ENCODE results near the gene ABI3BP. TPM values are rescaled to one million over a fixed set of nuclear protein-coding genes. Genes with fewer than 3 reads are reported as not detected.
"Not testable (repeated sequence)": the region's sequence is repeated elsewhere in the genome, so short reads cannot be mapped to it uniquely, and the experiment has no call there.

The ABI3BP gene
- total and polyA plus RNA-seq, 4 donors = 21.9 to 87.5 (median 59.9) TPM

DNA sequence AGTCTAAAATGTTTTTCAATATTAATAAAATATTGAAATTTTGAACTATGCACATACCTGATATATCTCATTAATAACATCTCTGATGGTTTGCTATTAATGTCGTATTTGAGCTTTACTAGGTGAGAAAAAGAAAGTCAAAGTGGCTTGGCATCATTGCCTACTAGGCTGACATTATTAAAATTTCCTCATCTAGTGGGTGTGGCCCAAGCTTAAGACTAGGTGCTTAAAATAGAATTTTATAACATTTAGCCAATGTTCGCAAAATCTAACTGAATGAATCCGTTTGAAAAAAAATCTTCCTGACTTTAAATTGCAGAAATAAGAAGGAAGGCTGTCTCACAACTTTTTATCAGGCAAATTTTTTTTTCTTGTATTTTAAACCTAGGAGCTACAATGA, 46.1 kb downstream of the ABI3BP start:
- no peaks in the 10 kb centered on the region for H3K27me3 ChIP-seq (ENCODE audit: control insufficient read depth in 3 of 3, insufficient read depth in 3 of 3, low read length in 2 of 3)
- DNase-seq (no peak), ATAC-seq (ENCODE audit: insufficient read depth, low FRiP score) (no peak)
- TF ChIP-seq, protein P1, sequence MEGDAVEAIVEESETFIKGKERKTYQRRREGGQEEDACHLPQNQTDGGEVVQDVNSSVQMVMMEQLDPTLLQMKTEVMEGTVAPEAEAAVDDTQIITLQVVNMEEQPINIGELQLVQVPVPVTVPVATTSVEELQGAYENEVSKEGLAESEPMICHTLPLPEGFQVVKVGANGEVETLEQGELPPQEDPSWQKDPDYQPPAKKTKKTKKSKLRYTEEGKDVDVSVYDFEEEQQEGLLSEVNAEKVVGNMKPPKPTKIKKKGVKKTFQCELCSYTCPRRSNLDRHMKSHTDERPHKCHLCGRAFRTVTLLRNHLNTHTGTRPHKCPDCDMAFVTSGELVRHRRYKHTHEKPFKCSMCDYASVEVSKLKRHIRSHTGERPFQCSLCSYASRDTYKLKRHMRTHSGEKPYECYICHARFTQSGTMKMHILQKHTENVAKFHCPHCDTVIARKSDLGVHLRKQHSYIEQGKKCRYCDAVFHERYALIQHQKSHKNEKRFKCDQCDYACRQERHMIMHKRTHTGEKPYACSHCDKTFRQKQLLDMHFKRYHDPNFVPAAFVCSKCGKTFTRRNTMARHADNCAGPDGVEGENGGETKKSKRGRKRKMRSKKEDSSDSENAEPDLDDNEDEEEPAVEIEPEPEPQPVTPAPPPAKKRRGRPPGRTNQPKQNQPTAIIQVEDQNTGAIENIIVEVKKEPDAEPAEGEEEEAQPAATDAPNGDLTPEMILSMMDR (IDR thresholded peaks at IDR 0.05; ENCODE audit: control extremely low read depth, extremely low read depth) = no peak
- H3K9ac ChIP-seq (ENCODE audit: insufficient read depth in 1 of 2, low read length in 2 of 2) = no peak overlapping the region
- no peaks in the 10 kb centered on the region for H3K36me3 ChIP-seq (ENCODE audit: control insufficient read depth in 4 of 4, insufficient read depth in 4 of 4, low read length in 4 of 4)
- H3K27ac ChIP-seq (ENCODE audit: low read depth in 1 of 2, low read length in 1 of 2) = no peak overlapping the region
- H3K4me1 ChIP-seq (ENCODE audit: control insufficient read depth in 5 of 5, insufficient read depth in 5 of 5, low read length in 5 of 5) = no peaks in the 10 kb centered on the region
- WGBS, 2 donors = 77 to 90% methylated on average over 3 of the region's 3 CpGs
- no peak overlapping the region for H3K4me3 ChIP-seq
- H3K9me3 ChIP-seq (ENCODE audit: control insufficient read depth in 4 of 4, insufficient read depth in 3 of 4, low read length in 3 of 4) = no peaks in the 10 kb centered on the region

DNA sequence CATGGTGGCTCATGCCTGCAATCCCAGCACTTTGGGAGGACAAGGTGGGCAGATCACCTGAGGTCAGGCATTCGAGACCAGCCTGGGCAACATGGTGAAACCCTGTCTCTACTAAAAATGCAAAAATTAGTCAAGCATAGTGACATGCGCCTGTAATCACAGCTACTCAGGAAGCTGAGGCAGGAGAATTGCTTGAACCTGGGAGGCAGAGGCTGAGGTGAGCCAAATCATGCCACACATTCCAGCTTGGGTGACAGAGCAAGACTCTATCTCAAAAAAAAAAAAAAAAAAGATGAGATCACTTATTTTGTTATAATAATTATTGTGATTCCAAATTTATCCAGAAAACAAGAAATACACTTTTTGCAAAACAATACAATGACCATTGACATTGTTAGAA, 47.1 kb downstream of the ABI3BP start:
- not testable (repeated sequence) for H3K36me3 ChIP-seq (ENCODE audit: control insufficient read depth in 4 of 4, insufficient read depth in 4 of 4, low read length in 4 of 4); H3K9me3 ChIP-seq (ENCODE audit: control insufficient read depth in 4 of 4, insufficient read depth in 3 of 4, low read length in 3 of 4); H3K4me3 ChIP-seq; H3K9ac ChIP-seq (ENCODE audit: insufficient read depth in 1 of 2, low read length in 2 of 2); H3K4me1 ChIP-seq (ENCODE audit: control insufficient read depth in 5 of 5, insufficient read depth in 5 of 5, low read length in 5 of 5); H3K27ac ChIP-seq (ENCODE audit: low read depth in 1 of 2, low read length in 1 of 2); ATAC-seq (ENCODE audit: insufficient read depth, low FRiP score); H3K27me3 ChIP-seq (ENCODE audit: control insufficient read depth in 3 of 3, insufficient read depth in 3 of 3, low read length in 2 of 3); DNase-seq
- 91 to 97% methylated on average over 2 of the region's 2 CpGs for WGBS, 2 donors

DNA sequence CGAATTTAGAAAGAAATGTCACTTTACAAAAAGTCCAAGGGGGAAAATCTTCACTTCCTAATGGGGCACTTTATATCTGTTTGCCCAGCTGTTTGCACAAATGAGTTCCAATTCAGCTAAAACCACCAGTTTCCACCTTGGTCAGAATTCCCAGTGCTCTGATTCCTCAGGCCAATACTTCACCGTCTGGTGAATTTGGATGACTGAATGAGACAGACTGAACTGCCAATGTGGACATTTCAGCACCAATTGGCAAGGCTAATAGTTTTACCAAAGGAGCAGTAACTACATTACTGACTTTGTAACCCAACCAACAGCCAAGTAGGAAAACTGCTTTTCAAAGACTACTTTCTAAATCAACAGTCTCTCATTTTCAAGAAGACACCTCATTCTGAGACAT, 51.8 kb downstream of the ABI3BP start:
- no peak for ATAC-seq (ENCODE audit: insufficient read depth, low FRiP score)
- Histone ChIP-seq H3K9me3 (ENCODE audit: control insufficient read depth in 4 of 4, insufficient read depth in 3 of 4, low read length in 3 of 4) (no peaks in the 10 kb centered on the region), H3K27me3 (ENCODE audit: control insufficient read depth in 3 of 3, insufficient read depth in 3 of 3, low read length in 2 of 3) (peaks cover 0 to 3% (median 0%) of the 10 kb centered on the region in 3 donors), H3K4me1 (ENCODE audit: control insufficient read depth in 5 of 5, insufficient read depth in 5 of 5, low read length in 5 of 5) (peaks cover 0 to 2% (median 0%) of the 10 kb centered on the region in 5 donors), H3K9ac (ENCODE audit: insufficient read depth in 1 of 2, low read length in 2 of 2) (no peak overlapping the region), H3K27ac (ENCODE audit: low read depth in 1 of 2, low read length in 1 of 2) (no peak overlapping the region), H3K36me3 (ENCODE audit: control insufficient read depth in 4 of 4, insufficient read depth in 4 of 4, low read length in 4 of 4) (no peaks in the 10 kb centered on the region), H3K4me3 (no peak overlapping the region)
- 89% methylated on average over 2 of the region's 2 CpGs for WGBS, 2 donors
- DNase-seq = no peak
- TF ChIP-seq, protein P1 (IDR thresholded peaks at IDR 0.05; ENCODE audit: control extremely low read depth, extremely low read depth) = no peak

DNA sequence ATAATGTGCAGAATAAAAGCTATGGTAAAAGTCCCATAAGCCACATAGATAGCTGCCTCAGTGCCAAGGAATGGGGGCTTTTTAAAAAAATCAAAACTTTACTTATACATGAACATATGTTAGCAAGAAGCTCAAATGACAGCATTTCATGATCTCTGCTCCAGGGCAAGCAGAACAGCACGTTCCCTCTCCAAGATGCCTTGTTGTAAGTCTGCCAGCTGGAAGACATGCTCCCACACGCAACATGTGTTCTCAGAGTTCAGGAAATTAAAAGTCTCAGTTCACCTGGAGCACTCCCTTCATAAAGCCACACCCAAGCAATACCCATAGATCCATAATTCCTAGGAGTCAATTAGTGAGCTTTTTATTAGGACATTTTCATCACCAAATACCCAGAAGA, 52.2 kb downstream of the ABI3BP start:
- H3K27ac ChIP-seq (ENCODE audit: low read depth in 1 of 2, low read length in 1 of 2) = no peak overlapping the region
- H3K4me3 ChIP-seq = no peak overlapping the region
- no peak for DNase-seq
- H3K4me1 ChIP-seq (ENCODE audit: control insufficient read depth in 5 of 5, insufficient read depth in 5 of 5, low read length in 5 of 5) = peaks cover 0 to 2% (median 0%) of the 10 kb centered on the region in 5 donors
- H3K36me3 ChIP-seq (ENCODE audit: control insufficient read depth in 4 of 4, insufficient read depth in 4 of 4, low read length in 4 of 4) = no peaks in the 10 kb centered on the region
- no peak overlapping the region for H3K9ac ChIP-seq (ENCODE audit: insufficient read depth in 1 of 2, low read length in 2 of 2)
- no peaks in the 10 kb centered on the region for H3K9me3 ChIP-seq (ENCODE audit: control insufficient read depth in 4 of 4, insufficient read depth in 3 of 4, low read length in 3 of 4)
- 74 to 85% methylated on average over 2 of the region's 2 CpGs for WGBS, 2 donors
- no peak for ATAC-seq (ENCODE audit: insufficient read depth, low FRiP score)
- TF ChIP-seq, protein P1 (IDR thresholded peaks at IDR 0.05; ENCODE audit: control extremely low read depth, extremely low read depth) = no peak
- H3K27me3 ChIP-seq (ENCODE audit: control insufficient read depth in 3 of 3, insufficient read depth in 3 of 3, low read length in 2 of 3) = peaks cover 0 to 3% (median 0%) of the 10 kb centered on the region in 3 donors
